GM12801 (cell line): ENCODE data around the gene CDKAL1.

ENCODE experiments used
- CTCF ChIP-seq: IDR thresholded peaks from one replicate; pipeline ENCODE4 v1.5.1; 2011; ENCODE audit warnings: control low read depth; ENCODE audit not compliant: insufficient read length; ENCODE audit errors: extremely low read depth

The CDKAL1 gene

GRCh38 chr6:20718705-20719653 lies 184.7 kb downstream of the CDKAL1 start:
- no peak for TF ChIP-seq CTCF

DNA sequence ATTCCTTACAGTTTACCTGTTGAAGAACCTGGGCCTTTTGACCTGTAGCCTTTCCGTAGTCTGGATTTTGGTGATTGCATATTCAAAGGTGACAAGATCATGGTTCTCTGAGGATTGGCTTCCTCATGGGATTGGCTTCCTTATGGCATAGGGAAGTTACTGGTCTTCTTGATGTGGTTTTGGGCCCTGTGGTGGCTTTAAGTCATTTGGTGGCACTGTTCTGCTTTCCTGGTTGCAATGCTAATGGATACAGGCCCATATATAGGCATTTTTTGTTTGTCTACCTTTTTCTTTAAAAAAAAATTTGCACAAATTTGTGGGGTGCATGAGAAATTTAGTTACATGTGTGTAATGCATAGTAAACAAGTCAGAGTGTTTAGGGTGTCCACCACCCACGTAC lies 185.7 kb downstream of the CDKAL1 start:
- no peak for TF ChIP-seq CTCF

DNA sequence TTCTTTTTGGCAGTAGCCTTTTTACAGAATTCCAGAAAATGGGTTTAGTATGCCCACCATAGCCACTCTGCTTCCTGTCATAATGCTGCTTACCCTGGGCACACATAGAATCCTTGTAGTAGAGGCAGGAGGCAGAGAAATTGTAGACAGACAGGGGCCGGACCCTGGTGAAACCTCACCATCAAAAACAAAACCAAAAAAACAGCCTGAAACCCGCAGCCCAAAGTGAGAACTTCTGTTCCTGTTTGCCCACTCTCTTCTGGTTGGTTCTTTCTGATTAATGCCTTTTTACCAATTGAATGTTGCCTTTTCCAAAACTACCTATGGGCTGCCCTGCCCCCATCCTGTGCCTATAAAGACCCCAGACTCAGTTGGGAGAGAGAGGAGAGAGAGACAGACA lies 188.2 kb downstream of the CDKAL1 start:
- TF ChIP-seq CTCF: no peak

DNA sequence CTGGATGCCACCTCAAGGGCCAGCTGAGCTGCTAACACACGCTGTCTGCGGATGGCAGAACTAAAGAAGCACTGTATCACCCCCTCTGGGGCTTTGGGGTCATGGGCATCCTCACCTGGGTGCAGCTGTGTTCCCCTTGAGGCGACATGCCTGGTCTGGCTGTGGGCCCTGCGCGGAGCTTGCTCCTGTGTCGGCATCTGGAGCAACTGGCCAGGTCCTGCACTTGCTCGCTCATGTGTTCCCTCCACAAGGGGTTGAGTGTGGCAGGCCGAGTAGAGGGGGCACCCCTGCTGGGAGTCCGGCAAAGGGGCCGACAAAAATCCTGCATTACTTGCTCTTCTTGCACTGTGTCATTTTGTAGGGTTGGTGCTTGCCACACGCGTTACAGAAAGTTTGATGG lies 189.0 kb downstream of the CDKAL1 start:
- no peak for TF ChIP-seq CTCF

DNA sequence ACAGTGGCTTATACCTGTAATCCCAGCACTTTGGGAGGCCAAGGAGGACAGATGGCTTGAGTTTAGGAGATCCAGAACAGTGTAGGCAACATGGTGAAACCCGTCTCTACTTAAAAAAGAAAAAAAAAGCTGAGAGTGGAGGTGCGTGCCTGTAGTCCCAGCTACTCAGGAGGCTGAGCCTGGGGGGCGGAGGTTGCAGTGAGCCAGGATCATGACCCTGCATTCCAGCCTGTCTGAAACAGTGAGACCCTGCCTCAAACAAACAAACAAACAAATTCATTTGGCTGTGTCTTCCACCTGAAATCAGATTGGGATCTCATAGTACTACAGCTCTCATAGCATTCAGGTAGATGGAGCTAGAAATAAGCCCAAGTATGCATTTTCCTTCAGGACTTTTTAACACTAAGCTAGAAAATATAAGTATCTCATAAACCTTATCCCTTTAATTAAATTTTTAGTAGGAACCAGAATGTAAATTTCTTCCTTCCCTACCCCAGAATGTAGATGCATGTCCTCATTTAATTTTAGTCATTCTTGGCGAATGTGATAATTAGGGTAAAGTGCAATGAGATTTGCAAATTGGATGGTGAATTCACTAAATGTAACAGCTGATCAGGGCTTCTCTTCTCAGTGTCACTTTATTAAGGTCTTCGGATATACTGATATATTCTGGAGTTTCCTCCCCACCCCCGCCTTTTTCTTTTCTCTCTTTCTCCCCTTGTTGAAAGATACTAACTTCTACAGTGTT lies 190.4 kb downstream of the CDKAL1 start:
- TF ChIP-seq CTCF: no peak

- no peak for TF ChIP-seq CTCF
Observed at GRCh38 chr6:20729086-20729485, 194.8 kb downstream of the CDKAL1 start.

GRCh38 chr6:20732896-20733295 lies 198.6 kb downstream of the CDKAL1 start:
- TF ChIP-seq CTCF: no peak
